Gastroesophageal sphincter (tissue), 3 donors: ENCODE results near the gene HIGD2B.

Source experiments
- POLR2A ChIP-seq, 2 donors: fragments of 450-650 bp; IDR thresholded peaks; one replicate each; pipeline ENCODE4 v1.6.1; 2017; ENCODE audit warnings: antibody characterized with exemption in 2 of 2, mild to moderate bottlenecking in 2 of 2, moderate library complexity in 1 of 2
- TF ChIP-seq, protein P1 (sequence below), 4 experiments: fragments of 200-600 bp in 2 of 4; fragments of 450-650 bp in 2 of 4; sonication (generic) in 1 of 4; IDR thresholded peaks; one replicate each; pipeline ENCODE4 v1.5.1; 2017 to 2019; ENCODE audit warnings: antibody characterized with exemption in 4 of 4, mild to moderate bottlenecking in 2 of 4, moderate library complexity in 2 of 4

GRCh38 chr15:72725446-72725845 lies 39.5 kb upstream of the HIGD2B start:
- no peak for TF ChIP-seq POLR2A (IDR thresholded peaks at IDR 0.05)
- TF ChIP-seq, protein P1, sequence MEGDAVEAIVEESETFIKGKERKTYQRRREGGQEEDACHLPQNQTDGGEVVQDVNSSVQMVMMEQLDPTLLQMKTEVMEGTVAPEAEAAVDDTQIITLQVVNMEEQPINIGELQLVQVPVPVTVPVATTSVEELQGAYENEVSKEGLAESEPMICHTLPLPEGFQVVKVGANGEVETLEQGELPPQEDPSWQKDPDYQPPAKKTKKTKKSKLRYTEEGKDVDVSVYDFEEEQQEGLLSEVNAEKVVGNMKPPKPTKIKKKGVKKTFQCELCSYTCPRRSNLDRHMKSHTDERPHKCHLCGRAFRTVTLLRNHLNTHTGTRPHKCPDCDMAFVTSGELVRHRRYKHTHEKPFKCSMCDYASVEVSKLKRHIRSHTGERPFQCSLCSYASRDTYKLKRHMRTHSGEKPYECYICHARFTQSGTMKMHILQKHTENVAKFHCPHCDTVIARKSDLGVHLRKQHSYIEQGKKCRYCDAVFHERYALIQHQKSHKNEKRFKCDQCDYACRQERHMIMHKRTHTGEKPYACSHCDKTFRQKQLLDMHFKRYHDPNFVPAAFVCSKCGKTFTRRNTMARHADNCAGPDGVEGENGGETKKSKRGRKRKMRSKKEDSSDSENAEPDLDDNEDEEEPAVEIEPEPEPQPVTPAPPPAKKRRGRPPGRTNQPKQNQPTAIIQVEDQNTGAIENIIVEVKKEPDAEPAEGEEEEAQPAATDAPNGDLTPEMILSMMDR (IDR thresholded peaks at IDR 0.05) = no peak
